K562 (cell line): ENCODE measurements around the gene EXOC3L1. TPM values are rescaled to one million over a fixed set of nuclear protein-coding genes. Genes with fewer than 3 reads are reported as not detected.
A peak's percentile ranks its signal among the peaks of the same experiment; 100 is the strongest.

Experiments
- ATAC-seq: fragments of 200-7000 bp; cut with Tn5 transposase; 3 replicates; pipeline ENCODE4 v1.9.1; 2020; ENCODE audit warnings: moderate library complexity
- BruUV-seq: library from RNA; stranded (reverse); fragments of 400-500 nt; replicated peaks from 2 replicates; lab custom pipeline; 2021; lab: Mats Ljungman, UMichigan
- CTCF ChIA-PET: fragments of 300-600 bp; formaldehyde crosslinking; extraction: SDS; loops from one replicate; lab custom pipeline; 2021; ENCODE audit warnings: low intra/inter-chr PET ratio; lab: Yijun Ruan, JAX
- POLR2A ChIA-PET: fragments of 300-600, 350-650 bp; sonication (Branson Sonifier 250); formaldehyde crosslinking; extraction: SDS; loops from one replicate; lab custom pipeline; 2021; ENCODE audit warnings: antibody characterized with exemption, inconsistent platforms; lab: Yijun Ruan, JAX
- DNase-seq, 4 experiments: peaks; one replicate each; pipeline versions ENCODE4 v3.0.0 to v3.0.0-alpha.2; 2011 to 2018; ENCODE audit warnings: low spot score in 3 of 4, mixed read lengths in 3 of 4; ENCODE audit errors: extremely low read depth in 1 of 4
- FAIRE-seq: peaks from 2 replicates; lab custom pipeline; 2011; peaks lifted over from hg19 to GRCh38; lab: Jason Lieb, UNC
- H2AFZ ChIP-seq: 2 replicates; pipeline ENCODE4 v1.6.0; 2011; ENCODE audit warnings: low read depth, low read length, control low read depth, inconsistent platforms
- H3K27ac ChIP-seq: fragments of 200-600 bp; 3 replicates; pipeline ENCODE4 v1.8.0; 2011; ENCODE audit warnings: low read depth, mild to moderate bottlenecking, control low read depth, inconsistent platforms, low read length, moderate library complexity, mixed read lengths; ENCODE audit errors: extremely low read depth
- H3K27me3 ChIP-seq, 2 experiments: fragments of 300-600 bp in 1 of 2; 2 replicates in 1 of 2; 3 replicates in 1 of 2; pipeline versions ENCODE4 v1.6.0 to v1.8.0; 2011; ENCODE audit warnings: inconsistent platforms in 2 of 2, low read length in 2 of 2, mild to moderate bottlenecking in 1 of 2, mixed read lengths in 1 of 2, moderate library complexity in 1 of 2; ENCODE audit not compliant: control insufficient read depth in 2 of 2, insufficient read depth in 2 of 2
- H3K36me3 ChIP-seq: fragments of 300-600 bp; 3 replicates; pipeline ENCODE4 v1.8.0; 2011; ENCODE audit warnings: mild to moderate bottlenecking, low read length, inconsistent platforms; ENCODE audit not compliant: control insufficient read depth, insufficient read depth
- H3K4me1 ChIP-seq, 2 experiments: fragments of 200-600 bp in 1 of 2; replicated peaks in 1 of 2; 2 replicates in 1 of 2; 3 replicates in 1 of 2; pipeline versions ENCODE4 v1.5.1 to v1.8.0; 2011; ENCODE audit warnings: inconsistent platforms in 2 of 2, low read length in 2 of 2, mild to moderate bottlenecking in 1 of 2, mixed read lengths in 1 of 2, moderate library complexity in 1 of 2; ENCODE audit not compliant: control insufficient read depth in 2 of 2, insufficient read depth in 2 of 2
- H3K4me2 ChIP-seq: 2 replicates; pipeline ENCODE4 v1.6.1; 2011; ENCODE audit warnings: low read length, control low read depth, inconsistent platforms, mixed read lengths; ENCODE audit not compliant: insufficient read depth
- H3K4me3 ChIP-seq: fragments of 200-600 bp; sonication (generic), shearing (Covaris generic); 2 replicates; pipeline ENCODE4 v1.5.1; 2016; ENCODE audit warnings: control low read depth, inconsistent platforms
- H3K79me2 ChIP-seq: fragments of 200-600 bp; 3 replicates; pipeline ENCODE4 v1.8.0; 2011; ENCODE audit warnings: low read length, inconsistent platforms; ENCODE audit not compliant: control insufficient read depth, insufficient read depth
- H3K9ac ChIP-seq, 2 experiments: 2 replicates each; pipeline versions ENCODE4 v1.6.0 to v1.6.1; 2011; ENCODE audit warnings: low read depth in 2 of 2, low read length in 2 of 2, control low read depth in 1 of 2, inconsistent platforms in 1 of 2, mild to moderate bottlenecking in 1 of 2, mixed read lengths in 1 of 2; ENCODE audit not compliant: insufficient read depth in 1 of 2
- H3K9me1 ChIP-seq: one replicate; pipeline ENCODE4 v1.6.0; 2011; ENCODE audit warnings: inconsistent platforms, mild to moderate bottlenecking, low read length, moderate library complexity; ENCODE audit not compliant: control insufficient read depth, insufficient read depth
- H3K9me3 ChIP-seq: replicated peaks from 2 replicates; pipeline ENCODE4 v1.5.1; 2011; ENCODE audit warnings: low read depth, low read length, inconsistent platforms; ENCODE audit not compliant: control insufficient read depth, insufficient read depth
- H4K20me1 ChIP-seq: replicated peaks from 2 replicates; pipeline ENCODE4 v1.6.1; 2011; ENCODE audit warnings: low read length, inconsistent platforms, mixed read lengths; ENCODE audit not compliant: control insufficient read depth, insufficient read depth
- BCL6 ChIP-seq: fragments of 250-450 bp; sonication (Bioruptor Pico); IDR thresholded peaks from 2 replicates; pipeline ENCODE4 v1.4.0; 2020
- CBX2 ChIP-seq: fragments of 200-600 bp; sonication (generic); IDR thresholded peaks from one replicate; pipeline ENCODE4 v1.6.1; 2012; ENCODE audit warnings: mild to moderate bottlenecking, low read length, inconsistent platforms; ENCODE audit not compliant: insufficient read depth, poor library complexity, severe bottlenecking
- CTCFL ChIP-seq: IDR thresholded peaks from 2 replicates; pipeline ENCODE4 v1.6.1; 2011; ENCODE audit warnings: borderline replicate concordance, low read depth, mild to moderate bottlenecking, moderate library complexity, low read length; ENCODE audit not compliant: insufficient read depth, poor library complexity, severe bottlenecking
- MNT ChIP-seq, 2 experiments: fragments of 450-650 bp; conservative IDR thresholded peaks; 2 replicates each; pipeline ENCODE4 v1.6.1; 2017; ENCODE audit warnings: mild to moderate bottlenecking in 2 of 2, moderate library complexity in 2 of 2
- NFXL1 ChIP-seq: fragments of 450-650 bp; formaldehyde crosslinking; IDR thresholded peaks from 2 replicates; pipeline ENCODE4 v1.4.0; 2021; ENCODE audit warnings: mild to moderate bottlenecking
- PHB ChIP-seq: fragments of 250-450 bp; sonication (Bioruptor Pico); IDR thresholded peaks from 2 replicates; pipeline ENCODE4 v1.5.0; 2021
- POLR2G ChIP-seq: fragments of 200-400 bp; formaldehyde crosslinking; IDR thresholded peaks from 2 replicates; pipeline ENCODE4 v1.6.1; 2017; ENCODE audit warnings: low read depth, mild to moderate bottlenecking, antibody characterized with exemption, low read length, moderate library complexity
- RAD51 ChIP-seq: fragments of 450-650 bp; IDR thresholded peaks from 2 replicates; pipeline ENCODE4 v1.7.1; 2016; ENCODE audit warnings: low read depth, mild to moderate bottlenecking, borderline replicate concordance
- RBFOX2 ChIP-seq: fragments of 200-400 bp; formaldehyde crosslinking; IDR thresholded peaks from 2 replicates; pipeline ENCODE4 v1.6.1; 2017; ENCODE audit warnings: low read depth, mild to moderate bottlenecking, low read length, moderate library complexity
- RBM14 ChIP-seq: fragments of 200-400 bp; formaldehyde crosslinking; IDR thresholded peaks from 2 replicates; pipeline ENCODE4 v1.6.1; 2018; ENCODE audit warnings: low read depth, mild to moderate bottlenecking, low read length, moderate library complexity, borderline replicate concordance; ENCODE audit not compliant: insufficient read depth
- U2AF1 ChIP-seq: fragments of 200-400 bp; formaldehyde crosslinking; optimal IDR thresholded peaks from 2 replicates; pipeline ENCODE3; 2017; ENCODE audit warnings: mild to moderate bottlenecking, low read depth, low read length, moderate library complexity
- ZBTB33 ChIP-seq: sonication (generic); formaldehyde crosslinking; IDR thresholded peaks from 2 replicates; pipeline ENCODE4 v1.8.1; 2023; ENCODE audit warnings: mild to moderate bottlenecking, missing genetic modification reagents
- ZFX ChIP-seq: sonication (generic); formaldehyde crosslinking; IDR thresholded peaks from 2 replicates; pipeline ENCODE4 v1.8.0; 2022; ENCODE audit warnings: mild to moderate bottlenecking, missing genetic modification reagents, moderate library complexity
- ZNF695 ChIP-seq: fragments of 450-650 bp; formaldehyde crosslinking; IDR thresholded peaks from 2 replicates; pipeline ENCODE4 v1.4.0; 2020; ENCODE audit warnings: mild to moderate bottlenecking, moderate library complexity
- WGBS: fragments of 100-300 bp; shearing (Covaris generic); methylation state at CpG from one replicate; pipeline ENCODE4 v1.1.6; 2016; ENCODE audit warnings: low coverage, mixed read lengths; ENCODE audit not compliant: insufficient coverage; ENCODE audit errors: missing lambda C conversion rate; 5-methylcytosine and 5-hydroxymethylcytosine counted together
- in situ Hi-C: fragments of 300-500 bp; cut with MboI; formaldehyde crosslinking; loops from 4 replicates; pipeline ENCODE4 v1.15.0; 2018; ENCODE audit warnings: inconsistent platforms, mixed read lengths
- intact Hi-C: fragments of 100-400 bp; cut with micrococcal nuclease; formaldehyde crosslinking; loops from 2 replicates; pipeline ENCODE4 v1.14.2; 2022
- polyA plus RNA-seq, 8 experiments: library from polyadenylated mRNA; depleted of rRNA in 4 of 8; stranded (reverse) in 5 of 8; unstranded in 3 of 8; fragments of >200 nt; fragmentation: Nextera tagmentation in 2 of 8; fragmentation: Illumina TruSeq in 1 of 8; extraction: Ambion mirVana in 2 of 8; extraction: Trizol in 1 of 8; gene quantifications; 2 replicates each; pipeline versions ENCODE4 v1.2.1 to v1.2.3, GENCODE V29; 2011 to 2014; ENCODE audit warnings: inconsistent platforms in 1 of 8, missing spikeins in 1 of 8
- total RNA-seq, 7 experiments: library from RNA; depleted of rRNA in 6 of 7; stranded (reverse); fragments of >200 nt in 6 of 7; fragmentation: Illumina TruSeq in 2 of 7; extraction: Trizol in 2 of 7; gene quantifications; 2 replicates each; pipeline versions ENCODE4 v1.2.1 to v1.2.3, GENCODE V29; 2011 to 2021; ENCODE audit warnings: low replicate concordance in 1 of 7

EXOC3L1 gene
- total and polyA plus RNA-seq, 9 of the 15 experiments (the other 6 are each of a cell fraction or from before 2014, with no cell fraction given), result 0.08 TPM; not detected in 8

GRCh38 chr16:67199808-67200198 is 9.9 kb upstream of the EXOC3L1 start (continued):
- no peak for TF ChIP-seq MNT (conservative IDR thresholded peaks at IDR 0.05)
- TF ChIP-seq RBM14, result no peak
- no peak for TF ChIP-seq ZFX (CRISPR knock-in tag)
- no peak for TF ChIP-seq BCL6 (CRISPR knock-in tag)
- TF ChIP-seq CBX2, result no peak

- Histone ChIP-seq H3K9me1 (no peaks in the 10 kb centered on the region), H3K4me1 (peaks cover 5 to 53% of the 10 kb centered on the region in 2 experiments; a peak in 4 of 5 replicates), H3K27ac (no peak within 1 kb of the TSS), H3K27me3 (no peaks in the 10 kb centered on the region), H3K79me2 (peaks cover 16% of the 10 kb centered on the region; the same call in 2 of the 3 replicates), H2AFZ (no peak within 1 kb of the TSS), H3K36me3 (peaks cover 93% of the 10 kb centered on the region), H4K20me1 (no peaks in the 10 kb centered on the region), H3K4me3 (no peak within 1 kb of the TSS), H3K9me3 (no peaks in the 10 kb centered on the region), H3K4me2 (no peak within 1 kb of the TSS), H3K9ac (peak within 1 kb of the TSS in 1 of 2 experiments; percentile 9; a peak in 1 of 4 replicates)
- POLR2A ChIA-PET, result interaction anchor here (0.6 to 2.2 kb wide), 5 partner anchors 10 to 45 kb away, joined by 3 to 9 read pairs (median 5); no protein-coding TSS in a partner anchor
- CTCF ChIA-PET, result no interaction called here
- no TSS peak for BruUV-seq
- intact Hi-C loops (no loop called here), in situ Hi-C loops (no loop called here)
- DNase-seq, result peak in 2 of 4 experiments; percentile 51 to 58
- ATAC-seq, result peak; percentile 19
- no peak for FAIRE-seq
- WGBS, result 93% methylated on average over 14 of the region's 61 CpGs
- TF ChIP-seq ZBTB33 (CRISPR knock-in tag) (peak; percentile 91), RAD51 (no peak), POLR2G (peak; percentile 67; the same call in 1 of the 2 replicates), RBFOX2 (peak; percentile 67), CTCFL (peak; percentile 29), NFXL1 (CRISPR knock-in tag) (no peak), U2AF1 (no peak), PHB (no peak), ZNF695 (CRISPR knock-in tag) (no peak)
Observed at GRCh38 chr16:67199011-67199807, 9.3 kb upstream of the EXOC3L1 start, which contains the start of gene ELMO3. TSS of gene ELMO3 (plus strand) at chr16:67199131. CDS start at chr16:67199327, 196 bp downstream.
